Fibroblast of pulmonary artery (primary cell): ENCODE measurements around the gene KAT6B.
"Not testable (repeated sequence)": the region's sequence is repeated elsewhere in the genome, so short reads cannot be mapped to it uniquely, and the experiment has no call there.

Experiments used
- DNase-seq: peaks from one replicate; pipeline ENCODE4 v3.0.0-alpha.2; 2010; ENCODE audit warnings: low read depth
- H3K4me3 ChIP-seq: replicated peaks from 2 replicates; pipeline ENCODE4 v1.5.1; 2011; ENCODE audit warnings: low read depth, mild to moderate bottlenecking, control low read depth, low read length, moderate library complexity
- CTCF ChIP-seq: IDR thresholded peaks from 2 replicates; pipeline ENCODE4 v1.5.1; 2011; ENCODE audit warnings: mild to moderate bottlenecking, control low read depth, low read length, inconsistent platforms; ENCODE audit errors: missing control alignments

Gene KAT6B

DNA sequence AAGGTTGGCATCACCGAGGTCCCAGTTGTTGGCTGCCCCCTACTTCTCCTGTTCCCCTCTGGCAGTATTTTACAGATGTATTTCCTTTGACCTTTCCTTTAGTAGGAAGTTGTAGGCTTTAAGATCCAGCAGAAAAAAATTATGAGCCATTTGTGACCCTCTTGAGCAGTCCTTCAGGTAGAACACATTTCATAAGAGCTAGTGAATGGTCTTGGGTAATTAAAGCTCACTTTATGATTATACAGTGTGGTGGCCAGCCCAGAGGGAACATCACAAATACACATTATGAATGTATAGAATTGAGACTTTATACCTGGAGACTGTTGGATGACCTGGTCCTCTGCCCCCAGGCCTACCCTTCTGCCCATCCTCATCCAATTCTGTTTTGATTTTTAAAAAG, 57.0 kb downstream of the KAT6B start:
- no peak for DNase-seq
- no peak for TF ChIP-seq CTCF

GRCh38 chr10:74887614-74888284, 61.3 kb downstream of the KAT6B start:
- no peak for TF ChIP-seq CTCF
- no peak overlapping the region for H3K4me3 ChIP-seq
- no peak for DNase-seq

More for the DNA sequence above, 57.0 kb downstream of the KAT6B start:
- no peak overlapping the region for H3K4me3 ChIP-seq

DNA sequence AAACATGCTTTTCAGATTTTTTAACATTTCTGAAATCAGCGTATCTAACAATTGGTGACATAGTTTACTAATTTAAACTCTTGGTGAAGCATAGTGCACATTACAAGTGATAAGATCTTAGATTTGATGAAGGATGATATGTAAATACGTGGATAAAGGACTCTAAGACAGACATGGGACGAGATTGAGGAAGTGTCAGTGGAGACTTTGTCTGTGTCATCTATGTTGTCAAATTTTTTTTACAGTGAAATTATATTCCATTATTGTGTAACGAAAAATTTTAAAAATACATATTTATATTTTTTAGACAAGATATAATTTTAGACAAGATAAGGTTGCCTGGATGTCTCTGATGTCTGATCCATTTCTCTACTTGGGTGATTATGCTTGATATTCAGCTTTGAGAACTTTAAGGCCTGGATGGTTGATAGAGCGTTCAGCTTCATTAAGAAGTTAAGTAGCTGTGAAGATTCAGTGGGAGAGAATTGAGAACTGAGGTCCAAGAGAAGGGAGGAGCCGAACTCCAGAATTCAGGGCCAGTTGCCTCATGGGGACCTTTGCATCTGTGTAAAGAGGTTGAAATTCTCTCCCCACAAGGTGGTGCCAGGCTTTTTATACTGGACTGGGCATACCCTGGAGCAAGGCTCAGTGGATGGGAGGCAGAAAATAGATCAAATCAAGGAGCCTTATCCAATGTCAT, 62.7 kb downstream of the KAT6B start:
- DNase-seq, result no peak
- no peak overlapping the region for H3K4me3 ChIP-seq
- no peak for TF ChIP-seq CTCF

DNA sequence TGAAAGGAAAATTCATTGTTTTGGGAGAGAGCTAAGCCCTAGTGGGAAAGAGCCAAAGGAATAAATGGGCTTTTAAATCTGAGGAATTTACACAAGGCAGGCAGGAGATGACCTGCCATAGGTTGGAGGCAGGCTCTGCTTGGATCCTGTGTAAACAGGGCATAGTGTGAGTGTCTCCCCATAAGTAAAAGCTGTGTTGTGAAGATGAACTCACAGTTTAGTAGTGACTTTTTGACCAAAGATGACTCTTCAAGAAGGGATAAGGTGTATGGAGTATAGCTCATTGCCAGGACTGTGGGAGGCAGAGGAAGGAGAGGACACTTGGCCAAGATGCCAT, 63.2 kb downstream of the KAT6B start:
- no peak for TF ChIP-seq CTCF
- no peak overlapping the region for H3K4me3 ChIP-seq
- no peak for DNase-seq

GRCh38 chr10:74890460-74890859, 64.1 kb downstream of the KAT6B start:
- no peak overlapping the region for H3K4me3 ChIP-seq
- DNase-seq, result no peak
- no peak for TF ChIP-seq CTCF

- DNase-seq, result no peak
- no peak overlapping the region for H3K4me3 ChIP-seq
- TF ChIP-seq CTCF, result no peak
Measured at GRCh38 chr10:74891053-74891452, 64.7 kb downstream of the KAT6B start.

GRCh38 chr10:74892839-74893238, 66.4 kb downstream of the KAT6B start:
- no peak overlapping the region for H3K4me3 ChIP-seq
- no peak for DNase-seq
- TF ChIP-seq CTCF, result no peak

- not testable (repeated sequence) for DNase-seq, H3K4me3 ChIP-seq
Measured at GRCh38 chr10:74893329-74893728, 66.9 kb downstream of the KAT6B start.
